GM19193 (cell line): ENCODE results near the gene OSBP.

ENCODE experiments used
- POLR2A ChIP-seq: IDR thresholded peaks from 4 replicates; pipeline ENCODE4 v1.6.1; 2011; ENCODE audit not compliant: insufficient read depth, insufficient read length; ENCODE audit errors: extremely low read depth

Gene OSBP

GRCh38 chr11:59615120-59615636 lies 396 bp downstream of the OSBP start:
- TF ChIP-seq POLR2A = no peak

DNA sequence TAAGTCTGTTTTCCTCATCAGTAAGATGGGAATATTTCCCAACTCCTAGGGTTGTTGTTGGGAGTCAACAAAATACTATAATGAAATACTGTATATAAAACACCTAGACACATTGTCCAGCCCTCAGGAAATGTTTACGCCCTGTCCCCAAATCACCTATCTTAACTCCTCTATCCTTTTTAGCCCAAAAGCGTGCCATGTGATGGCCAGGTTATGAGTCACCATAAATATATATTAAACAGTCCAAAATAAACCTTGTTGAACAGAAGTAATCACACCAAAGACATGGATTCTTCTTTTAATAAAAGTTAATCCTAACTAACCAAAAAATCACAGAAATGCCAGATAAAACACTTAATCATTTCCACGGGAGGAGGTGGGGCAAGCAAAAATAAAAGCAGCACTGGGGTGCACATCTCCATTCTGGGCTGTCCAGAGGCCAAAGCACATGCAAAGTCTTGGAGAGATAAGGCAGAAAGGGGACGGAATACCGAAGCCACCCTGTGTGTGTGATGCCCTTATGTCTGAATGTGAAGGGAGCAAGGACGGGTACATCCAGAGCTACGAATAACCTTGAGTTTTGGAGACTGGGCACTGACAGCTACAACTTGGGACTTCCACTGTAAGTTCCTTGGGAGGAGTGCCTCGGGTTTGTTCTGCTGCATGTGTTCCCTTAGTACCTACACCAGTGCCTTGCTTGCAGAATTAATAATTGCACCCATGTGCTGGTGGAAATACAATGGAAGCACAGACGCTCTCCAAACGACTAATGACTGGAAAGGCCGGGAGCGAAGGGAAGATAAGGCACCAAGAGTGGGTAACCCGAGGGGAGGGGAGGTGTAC lies 1.1 kb downstream of the OSBP start:
- no peak for TF ChIP-seq POLR2A

DNA sequence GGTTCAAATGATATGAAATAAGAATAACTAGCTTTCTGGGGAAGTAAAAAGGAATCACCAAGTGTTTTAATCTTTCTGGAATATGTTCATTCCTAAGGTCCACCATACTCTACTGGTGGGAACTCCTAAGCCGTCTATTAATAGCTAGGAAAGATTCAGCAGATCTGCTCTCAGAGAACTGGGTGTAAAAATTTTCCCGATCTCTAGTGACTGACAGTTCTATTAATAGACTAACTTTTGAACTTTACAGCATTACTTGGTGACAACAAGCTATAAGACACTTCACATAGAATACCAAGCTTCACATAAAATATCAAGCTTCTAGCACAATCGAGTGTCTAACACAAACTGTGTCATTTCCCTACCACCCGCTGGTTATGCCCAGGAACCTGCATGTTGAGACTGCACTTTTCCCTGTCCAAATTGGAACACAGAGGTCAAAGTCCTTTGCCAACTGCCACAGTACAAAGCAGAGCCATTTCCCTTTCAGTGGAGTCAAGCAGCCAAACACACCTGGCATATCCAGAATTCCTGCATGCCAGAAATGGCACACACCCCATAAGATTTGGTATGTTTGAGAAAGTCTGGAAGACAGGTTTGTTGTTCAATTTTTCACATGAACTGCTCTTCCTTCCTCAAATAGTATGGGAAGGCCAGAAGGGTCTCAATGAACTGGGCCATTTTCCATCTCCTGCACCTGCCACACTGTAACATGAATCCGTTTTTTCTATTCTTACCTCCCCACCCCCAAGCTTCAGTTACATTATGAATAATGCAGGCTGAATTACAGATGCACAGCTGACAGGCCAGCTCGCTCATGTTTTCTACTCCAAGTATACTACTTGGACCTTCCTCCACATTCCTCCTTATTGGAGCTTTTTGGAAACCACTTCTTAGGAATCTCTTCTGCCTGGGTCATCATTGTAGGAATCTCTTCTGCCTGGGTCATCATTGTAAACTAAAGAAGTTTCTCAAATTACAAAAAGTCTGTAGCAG lies 3.7 kb downstream of the OSBP start:
- TF ChIP-seq POLR2A = no peak

- no peak for TF ChIP-seq POLR2A
Observed at GRCh38 chr11:59610289-59610688, 5.3 kb downstream of the OSBP start.

GRCh38 chr11:59607703-59608454 lies 7.7 kb downstream of the OSBP start:
- TF ChIP-seq POLR2A = no peak

- no peak for TF ChIP-seq POLR2A
Observed at GRCh38 chr11:59602432-59602831, 13.1 kb downstream of the OSBP start.

- TF ChIP-seq POLR2A = no peak
Observed at GRCh38 chr11:59601788-59602187, 13.8 kb downstream of the OSBP start.

DNA sequence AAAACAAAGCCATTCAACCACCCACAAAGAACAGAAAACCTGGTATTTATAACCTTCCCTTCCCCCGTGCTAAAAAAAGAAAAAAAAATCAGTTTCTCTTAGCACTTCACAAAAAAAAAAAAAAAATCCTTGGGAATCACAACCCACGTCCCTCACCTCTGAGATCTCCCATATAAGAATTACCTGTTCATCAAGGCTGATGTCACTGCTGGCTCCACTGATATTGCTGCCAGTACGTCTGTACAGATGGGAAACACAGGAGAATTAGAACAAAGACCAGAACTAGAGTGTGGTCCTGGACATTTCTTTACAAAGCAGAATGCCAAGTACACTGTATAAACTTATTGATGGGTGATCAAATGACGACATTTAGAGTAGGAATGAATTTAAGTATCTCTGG lies 14.9 kb downstream of the OSBP start:
- no peak for TF ChIP-seq POLR2A

GRCh38 chr11:59600234-59600633 lies 15.3 kb downstream of the OSBP start:
- TF ChIP-seq POLR2A = no peak

- TF ChIP-seq POLR2A = no peak
Observed at GRCh38 chr11:59598961-59599360, 16.6 kb downstream of the OSBP start.

GRCh38 chr11:59584294-59584693 lies 31.3 kb downstream of the OSBP start:
- TF ChIP-seq POLR2A = no peak

DNA sequence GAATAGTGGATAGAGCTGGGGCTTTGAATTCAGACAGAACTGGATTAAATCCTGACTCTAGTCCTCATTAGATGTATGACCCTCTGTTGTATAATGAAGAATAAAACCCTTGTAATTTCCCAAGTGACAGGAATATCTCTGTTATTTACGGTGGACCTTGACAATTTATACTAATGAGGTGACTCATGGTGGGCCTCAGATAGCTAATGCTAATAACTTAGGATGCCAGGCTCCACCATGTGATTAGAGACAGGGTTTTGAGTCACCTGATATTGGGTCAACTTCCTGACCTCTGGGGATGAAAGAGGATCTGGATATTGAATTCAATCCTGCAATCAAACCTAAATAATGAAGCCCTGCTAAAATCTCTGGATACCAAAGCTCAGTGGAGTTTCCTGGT lies 33.6 kb downstream of the OSBP start:
- no peak for TF ChIP-seq POLR2A

- no peak for TF ChIP-seq POLR2A
Observed at GRCh38 chr11:59578369-59578768, 37.2 kb downstream of the OSBP start.

- TF ChIP-seq POLR2A = no peak
Observed at GRCh38 chr11:59575505-59575904, 40.1 kb downstream of the OSBP start.
